Mucosa of descending colon (tissue), 3 donors: ENCODE data around the gene USP17L11. TPM values are rescaled to one million over a fixed set of nuclear protein-coding genes. Genes with fewer than 3 reads are reported as not detected.
"Not testable (repeated sequence)": the region's sequence is repeated elsewhere in the genome, so short reads cannot be mapped to it uniquely, and the experiment has no call there.

Experiments
- ATAC-seq: fragments of 200-7000 bp; cut with Tn5 transposase; one replicate; pipeline ENCODE4 v1.9.1; 2020; ENCODE audit warnings: mild to moderate bottlenecking, moderate library complexity
- DNase-seq, 3 donors: peaks; one replicate each; pipeline ENCODE4 v3.0.0-alpha.2; 2020
- H3K36me3 ChIP-seq: fragments of 200-600 bp; one replicate; pipeline ENCODE4 v1.8.0; 2021; ENCODE audit warnings: low read depth, mild to moderate bottlenecking
- H3K4me1 ChIP-seq: fragments of 200-600 bp; one replicate; pipeline ENCODE4 v1.8.0; 2021; ENCODE audit warnings: low read depth, mild to moderate bottlenecking
- H3K4me3 ChIP-seq: fragments of 200-600 bp; one replicate; pipeline ENCODE4 v1.8.0; 2021; ENCODE audit warnings: mild to moderate bottlenecking
- H3K9me3 ChIP-seq: fragments of 200-600 bp; one replicate; pipeline ENCODE4 v1.8.0; 2021; ENCODE audit warnings: mild to moderate bottlenecking
- CTCF ChIP-seq: fragments of 200-600 bp; IDR thresholded peaks from one replicate; pipeline ENCODE4 v1.8.0; 2022; ENCODE audit warnings: antibody characterized with exemption, mild to moderate bottlenecking
- intact Hi-C, 2 donors: fragments of 100-400 bp; cut with DNase I in 1 of 2; cut with micrococcal nuclease in 1 of 2; formaldehyde crosslinking; loops; one replicate each; pipeline versions ENCODE4 v1.11.0 to v1.11.1; 2022; cut with DNase I, micrococcal nuclease
- long read RNA-seq, 2 donors: library from polyadenylated mRNA; unstranded; transcript quantifications; one replicate each; pipeline ENCODE4 v2.0.0, GENCODE V29; 2019 to 2021
- total RNA-seq, 3 donors: library from RNA; stranded (reverse); fragmentation: NEBNext Ultra II Directional in 2 of 3; extraction: Animal tissue kit (Norgen Biotek cat#: 25700) in 2 of 3; gene quantifications; one replicate each; pipeline versions ENCODE4 v1.2.1 to v1.2.4, GENCODE V29; 2021 to 2023
- donor health status: DM: no; HTN: no; CAD: no; lungs with moderate emphysema.
- donor health status: DM: no; HTN: no; CAD: no.
- donor health status: DM: no; HTN: yes; CAD: no.

The USP17L11 gene
- total RNA-seq = not detected
- long read RNA-seq, donor 1 = 0 reads
- long read RNA-seq, donor 2 = 0 reads

- intact Hi-C loops, H3K9me3 ChIP-seq, ATAC-seq: not testable (repeated sequence)
Measured at GRCh38 chr4:9215105-9215504, at the start of gene USP17L11. Gene USP17L11 (plus strand): TSS chr4:9215405. CDS start chr4:9215405, 0 bp downstream.

DNA sequence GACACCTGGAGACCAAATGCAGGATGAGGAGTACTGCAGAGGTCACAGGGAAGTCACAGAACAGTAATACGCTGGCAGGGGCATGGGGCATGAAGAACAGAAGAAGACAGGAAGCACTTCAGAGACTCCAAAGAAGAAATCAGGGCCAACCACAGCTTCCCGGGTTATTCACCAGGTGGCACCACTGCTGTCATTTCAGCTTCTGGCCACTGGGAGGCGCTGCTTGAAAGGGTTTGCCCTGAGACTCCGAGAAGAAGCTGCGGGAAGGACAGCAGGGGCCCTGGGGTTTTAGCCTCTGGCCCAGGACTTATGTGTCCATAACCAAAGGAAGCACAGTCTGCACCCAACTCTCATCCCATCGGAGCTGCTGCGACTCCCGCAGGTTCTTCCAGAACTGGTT lies 49.2 kb upstream of the USP17L11 start:
- peak; percentile 39 for TF ChIP-seq CTCF
- H3K36me3 ChIP-seq, H3K4me1 ChIP-seq, ATAC-seq, intact Hi-C loops, H3K4me3 ChIP-seq, H3K9me3 ChIP-seq: not testable (repeated sequence)
- DNase-seq = peak in 1 of 3 donors; percentile 74

More at GRCh38 chr4:9215105-9215504, at the start of gene USP17L11:
- not testable (repeated sequence) for H3K4me1 ChIP-seq, H3K4me3 ChIP-seq, DNase-seq, H3K36me3 ChIP-seq

DNA sequence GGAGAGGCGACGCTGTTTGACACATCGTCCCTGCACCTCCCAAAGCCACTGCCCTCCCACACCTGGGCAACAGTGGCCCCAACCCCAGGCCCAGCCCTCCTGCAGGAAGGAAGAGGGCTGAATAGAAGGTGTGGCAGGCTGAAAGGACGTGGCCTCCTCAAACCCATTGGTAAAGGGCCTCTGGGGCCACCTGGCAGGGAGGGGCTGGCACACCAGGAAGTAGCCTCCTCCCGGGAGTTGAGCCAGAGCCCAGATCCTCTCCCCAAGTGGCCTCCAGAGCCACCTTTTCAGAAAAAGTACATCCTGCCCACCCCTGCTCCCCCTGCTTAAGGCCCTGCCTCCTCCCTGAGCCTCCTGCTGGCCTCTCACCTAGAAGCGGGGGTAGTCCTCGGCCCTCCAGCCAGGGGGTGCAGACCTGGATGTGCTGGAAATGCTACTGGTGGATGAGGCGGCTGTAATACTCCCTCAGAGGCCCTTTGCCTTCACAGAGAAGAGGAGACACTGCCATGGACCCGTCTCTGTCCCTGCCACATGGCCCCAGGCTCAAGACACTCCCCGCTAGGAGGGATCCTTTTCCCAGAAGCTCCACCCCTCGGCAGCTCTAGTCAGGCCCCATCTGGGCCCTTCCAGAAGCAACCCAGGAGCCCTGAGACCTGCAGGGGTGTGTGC lies 45.3 kb upstream of the USP17L11 start, which contains the start of gene FAM90A26:
Gene FAM90A26, plus strand, starts transcription at position 619 of the 669 bp plus-strand sequence. CDS start 2,764 bp downstream, outside the sequence.
- peak; percentile 56 to 71 (median 60) for DNase-seq
- intact Hi-C loops, H3K9me3 ChIP-seq, H3K4me1 ChIP-seq, H3K4me3 ChIP-seq, ATAC-seq, H3K36me3 ChIP-seq: not testable (repeated sequence)

DNA sequence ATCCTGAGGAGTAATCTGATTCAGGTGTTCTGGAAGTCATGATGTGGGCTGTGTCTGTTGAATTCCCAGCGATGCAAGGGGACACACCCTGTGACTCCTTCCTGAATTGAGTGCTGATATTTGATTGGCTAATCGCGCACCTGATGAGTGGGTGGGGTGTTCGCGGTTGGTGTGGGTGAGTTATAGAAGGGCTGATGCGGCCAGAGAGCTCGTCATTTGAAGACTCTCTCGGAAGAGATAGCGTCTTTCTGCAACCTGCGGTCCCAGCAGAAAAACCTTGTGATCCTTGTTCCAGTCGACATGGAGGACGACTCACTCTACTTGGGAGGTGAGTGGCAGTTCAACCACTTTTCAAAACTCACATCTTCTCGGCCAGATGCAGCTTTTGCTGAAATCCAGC lies 4.8 kb upstream of the USP17L11 start, which contains the start of gene USP17L10:
Gene USP17L10, plus strand, starts transcription at position 301 of the 400 bp plus-strand sequence. Its CDS starts 0 bp downstream, at position 301.
- ATAC-seq, DNase-seq, intact Hi-C loops, H3K9me3 ChIP-seq, H3K4me3 ChIP-seq, H3K4me1 ChIP-seq, H3K36me3 ChIP-seq: not testable (repeated sequence)

GRCh38 chr4:9214701-9215100 lies 504 bp upstream of the USP17L11 start:
- intact Hi-C loops, H3K4me3 ChIP-seq, H3K36me3 ChIP-seq, H3K9me3 ChIP-seq, ATAC-seq, H3K4me1 ChIP-seq: not testable (repeated sequence)
- peak in 2 of 3 donors; percentile 0 to 8 for DNase-seq

DNA sequence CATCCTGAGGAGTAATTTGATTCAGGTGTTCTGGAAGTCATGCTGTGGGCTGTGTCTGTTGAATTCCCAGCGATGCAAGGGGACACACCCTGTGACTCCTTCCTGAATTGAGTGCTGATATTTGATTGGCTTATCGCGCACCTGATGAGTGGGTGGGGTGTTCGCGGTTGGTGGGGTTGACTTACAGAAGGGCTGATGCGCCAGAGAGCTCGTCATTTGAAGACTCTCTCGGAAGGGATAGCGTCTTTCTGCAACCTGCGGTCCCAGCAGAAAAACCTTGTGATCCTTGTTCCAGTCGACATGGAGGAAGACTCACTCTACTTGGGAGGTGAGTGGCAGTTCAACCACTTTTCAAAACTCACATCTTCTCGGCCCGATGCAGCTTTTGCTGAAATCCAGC lies 4.6 kb downstream of the USP17L11 start, which contains the start of gene USP17L12:
Gene USP17L12, plus strand, starts transcription at position 301 of the 400 bp plus-strand sequence. Its CDS starts 0 bp downstream, at position 301.
- DNase-seq, H3K36me3 ChIP-seq, H3K4me3 ChIP-seq, H3K4me1 ChIP-seq, intact Hi-C loops, ATAC-seq, H3K9me3 ChIP-seq: not testable (repeated sequence)

GRCh38 chr4:9224596-9224995 lies 9.4 kb downstream of the USP17L11 start, which contains the start of gene USP17L13:
Gene USP17L13 (plus strand): TSS chr4:9224896. CDS start chr4:9224896, 0 bp downstream.
- H3K4me1 ChIP-seq, intact Hi-C loops, H3K4me3 ChIP-seq, H3K9me3 ChIP-seq, DNase-seq, ATAC-seq, H3K36me3 ChIP-seq: not testable (repeated sequence)

- ATAC-seq, H3K4me3 ChIP-seq, H3K4me1 ChIP-seq, H3K36me3 ChIP-seq, intact Hi-C loops, H3K9me3 ChIP-seq: not testable (repeated sequence)
- DNase-seq = peak in 1 of 3 donors; percentile 19
Measured at GRCh38 chr4:9230249-9230648, 15.0 kb downstream of the USP17L11 start.

DNA sequence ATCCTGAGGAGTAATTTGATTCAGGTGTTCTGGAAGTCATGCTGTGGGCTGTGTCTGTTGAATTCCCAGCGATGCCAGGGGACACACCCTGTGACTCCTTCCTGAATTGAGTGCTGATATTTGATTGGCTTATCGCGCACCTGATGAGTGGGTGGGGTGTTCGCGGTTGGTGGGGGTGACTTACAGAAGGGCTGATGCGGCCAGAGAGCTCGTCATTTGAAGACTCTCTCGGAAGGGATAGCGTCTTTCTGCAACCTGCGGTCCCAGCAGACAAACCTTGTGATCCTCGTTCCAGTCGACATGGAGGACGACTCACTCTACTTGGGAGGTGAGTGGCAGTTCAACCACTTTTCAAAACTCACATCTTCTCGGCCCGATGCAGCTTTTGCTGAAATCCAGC lies 18.9 kb downstream of the USP17L11 start, which contains the start of gene USP17L15:
Gene USP17L15, plus strand, starts transcription at position 301 of the 400 bp plus-strand sequence. Its CDS starts 0 bp downstream, at position 301.
- H3K4me1 ChIP-seq, DNase-seq, H3K9me3 ChIP-seq, H3K36me3 ChIP-seq, intact Hi-C loops, ATAC-seq, H3K4me3 ChIP-seq: not testable (repeated sequence)

DNA sequence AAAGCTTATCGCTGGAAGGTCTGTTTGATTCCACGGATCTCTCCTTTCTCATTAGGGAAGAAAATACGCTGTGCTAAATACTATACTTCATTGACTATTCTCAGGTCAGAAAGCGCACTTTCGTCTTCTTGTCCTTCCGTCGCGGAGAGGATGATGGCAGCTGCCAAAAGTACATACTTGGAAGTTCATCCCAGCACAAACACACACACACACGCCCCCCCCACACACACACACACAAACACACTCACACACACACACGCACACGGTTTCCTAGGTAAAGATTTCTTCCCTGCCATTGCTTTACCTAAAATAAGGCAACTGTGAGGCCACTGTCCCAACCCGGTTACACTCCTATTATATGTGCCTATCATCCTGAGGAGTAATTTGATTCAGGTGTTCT lies 23.3 kb downstream of the USP17L11 start:
- H3K4me1 ChIP-seq, H3K4me3 ChIP-seq, ATAC-seq, intact Hi-C loops, H3K9me3 ChIP-seq, H3K36me3 ChIP-seq: not testable (repeated sequence)
- DNase-seq = peak; percentile 1 to 25 (median 21)

DNA sequence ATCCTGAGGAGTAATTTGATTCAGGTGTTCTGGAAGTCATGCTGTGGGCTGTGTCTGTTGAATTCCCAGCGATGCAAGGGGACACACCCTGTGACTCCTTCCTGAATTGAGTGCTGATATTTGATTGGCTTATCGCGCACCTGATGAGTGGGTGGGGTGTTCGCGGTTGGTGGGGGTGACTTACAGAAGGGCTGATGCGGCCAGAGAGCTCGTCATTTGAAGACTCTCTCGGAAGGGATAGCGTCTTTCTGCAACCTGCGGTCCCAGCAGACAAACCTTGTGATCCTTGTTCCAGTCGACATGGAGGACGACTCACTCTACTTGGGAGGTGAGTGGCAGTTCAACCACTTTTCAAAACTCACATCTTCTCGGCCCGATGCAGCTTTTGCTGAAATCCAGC lies 28.4 kb downstream of the USP17L11 start, which contains the start of gene USP17L17:
Gene USP17L17, plus strand, starts transcription at position 301 of the 400 bp plus-strand sequence. Its CDS starts 0 bp downstream, at position 301.
- H3K36me3 ChIP-seq, intact Hi-C loops: not testable (repeated sequence)

GRCh38 chr4:9247953-9248680 lies 32.9 kb downstream of the USP17L11 start, which contains the start of gene USP17L18:
Gene USP17L18 (plus strand): TSS chr4:9248630. CDS start chr4:9248630, 0 bp downstream.
- H3K36me3 ChIP-seq, H3K4me1 ChIP-seq, H3K4me3 ChIP-seq, H3K9me3 ChIP-seq, ATAC-seq, intact Hi-C loops: not testable (repeated sequence)
- DNase-seq = peak in 1 of 3 donors; percentile 23

More for the DNA sequence above, 28.4 kb downstream of the USP17L11 start, which contains the start of gene USP17L17:
- H3K9me3 ChIP-seq, ATAC-seq, DNase-seq, H3K4me1 ChIP-seq, H3K4me3 ChIP-seq: not testable (repeated sequence)
